EL (cell line): ENCODE measurements around the gene NPDC1.
"Not testable (repeated sequence)": the region's sequence is repeated elsewhere in the genome, so short reads cannot be mapped to it uniquely, and the experiment has no call there.

ENCODE experiments used
- DNase-seq: peaks from one replicate; pipeline ENCODE4 v3.0.0-alpha.2; 2016

NPDC1 gene

DNA sequence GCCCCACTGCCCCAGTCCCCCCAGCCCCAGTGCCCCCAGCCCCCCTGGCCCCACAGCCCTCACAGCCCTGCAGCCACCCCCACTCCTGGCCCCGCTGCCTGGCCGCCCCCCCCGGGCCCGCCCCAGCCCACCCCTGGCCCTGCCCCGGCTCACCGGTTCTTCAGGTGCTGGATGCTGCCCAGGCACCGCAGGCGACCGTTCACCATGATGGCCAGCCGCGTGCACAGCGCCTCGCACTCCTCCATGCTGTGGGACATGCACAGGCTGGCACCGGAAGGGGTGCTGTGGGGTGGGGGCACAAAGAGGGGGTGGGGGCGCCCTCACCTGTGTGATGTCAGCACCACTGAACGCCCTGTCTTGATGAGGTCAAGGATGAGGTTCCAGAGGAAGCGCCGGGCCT, 36.8 kb downstream of the NPDC1 start:
- no peak for DNase-seq

DNA sequence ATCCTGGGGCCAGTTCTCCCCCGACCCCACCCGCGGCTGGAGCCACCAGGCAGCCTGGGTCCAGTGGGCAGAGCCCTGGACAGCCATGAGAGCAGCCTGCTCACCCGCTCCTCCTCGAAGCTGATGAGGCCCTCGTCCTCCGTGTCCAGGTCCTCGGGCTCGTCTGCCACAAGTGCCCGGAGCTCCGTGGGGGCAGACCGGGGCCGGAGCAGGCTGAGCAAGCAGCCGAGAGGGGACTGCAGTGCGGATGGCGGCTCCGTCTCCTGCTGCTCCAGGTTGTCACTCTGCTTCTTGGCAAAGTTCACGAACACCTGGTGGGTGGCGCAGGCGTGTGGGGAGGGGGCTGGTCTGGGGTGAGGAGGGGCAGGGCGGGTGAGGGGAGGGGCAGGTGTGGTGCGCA, 37.7 kb downstream of the NPDC1 start:
- DNase-seq: no peak

DNA sequence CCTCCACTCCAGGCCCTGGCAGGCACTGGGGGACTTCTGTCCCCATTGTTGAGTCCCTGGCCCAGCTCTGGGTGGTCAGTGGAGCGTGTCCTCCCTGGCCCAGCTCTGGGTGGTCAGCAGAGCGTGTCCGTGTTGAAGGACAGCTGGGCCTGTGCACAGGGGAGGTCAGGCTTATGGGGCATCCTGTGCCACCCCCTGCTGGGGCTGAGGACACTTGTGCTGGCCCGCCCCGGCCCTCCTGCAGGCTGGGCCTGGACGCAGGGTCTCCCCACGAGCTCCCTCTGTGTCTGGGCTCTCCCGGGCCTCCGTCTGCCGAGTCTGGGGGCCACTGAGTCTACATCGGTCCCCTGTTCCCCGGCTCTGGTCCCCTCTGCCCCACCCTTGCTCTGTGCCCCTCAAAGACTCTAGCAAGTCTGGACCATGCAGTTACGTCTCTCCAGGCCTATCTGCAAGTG, 38.1 kb downstream of the NPDC1 start:
- DNase-seq: no peak

DNA sequence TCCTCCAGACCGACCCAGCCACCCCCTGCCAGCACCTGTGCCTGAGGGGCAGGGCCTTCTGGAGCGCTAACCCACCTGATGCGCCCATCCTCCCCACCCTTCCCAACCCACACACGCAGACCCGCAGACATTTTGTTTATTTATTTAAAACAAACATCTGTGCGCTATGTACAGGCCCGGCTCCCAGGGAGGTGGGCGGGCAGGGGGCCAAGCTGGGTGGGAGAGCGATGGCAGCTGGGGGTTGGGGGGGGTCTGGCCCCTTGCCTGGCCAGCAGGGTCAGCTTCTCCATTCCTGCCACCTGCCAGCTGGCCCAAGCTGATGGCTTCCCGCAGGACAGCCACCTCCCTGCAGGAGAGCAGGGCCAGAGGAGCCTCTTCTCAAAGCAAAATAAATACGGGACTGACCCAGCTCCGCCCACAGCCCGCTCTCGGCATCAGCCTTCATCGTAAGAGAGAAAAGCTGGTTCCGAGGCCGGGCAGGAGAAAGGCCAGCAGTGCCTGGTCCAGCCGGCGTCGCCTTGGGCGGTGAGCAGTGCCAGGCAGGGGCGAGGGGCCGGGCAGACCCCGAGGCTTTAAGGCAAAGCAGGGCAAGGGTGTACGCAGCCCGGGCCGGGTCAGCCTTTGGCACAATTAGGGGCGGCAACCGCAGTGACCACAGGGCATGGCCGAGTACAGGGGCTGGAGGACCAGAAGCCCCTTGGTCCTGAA, 38.7 kb downstream of the NPDC1 start:
- no peak for DNase-seq

DNA sequence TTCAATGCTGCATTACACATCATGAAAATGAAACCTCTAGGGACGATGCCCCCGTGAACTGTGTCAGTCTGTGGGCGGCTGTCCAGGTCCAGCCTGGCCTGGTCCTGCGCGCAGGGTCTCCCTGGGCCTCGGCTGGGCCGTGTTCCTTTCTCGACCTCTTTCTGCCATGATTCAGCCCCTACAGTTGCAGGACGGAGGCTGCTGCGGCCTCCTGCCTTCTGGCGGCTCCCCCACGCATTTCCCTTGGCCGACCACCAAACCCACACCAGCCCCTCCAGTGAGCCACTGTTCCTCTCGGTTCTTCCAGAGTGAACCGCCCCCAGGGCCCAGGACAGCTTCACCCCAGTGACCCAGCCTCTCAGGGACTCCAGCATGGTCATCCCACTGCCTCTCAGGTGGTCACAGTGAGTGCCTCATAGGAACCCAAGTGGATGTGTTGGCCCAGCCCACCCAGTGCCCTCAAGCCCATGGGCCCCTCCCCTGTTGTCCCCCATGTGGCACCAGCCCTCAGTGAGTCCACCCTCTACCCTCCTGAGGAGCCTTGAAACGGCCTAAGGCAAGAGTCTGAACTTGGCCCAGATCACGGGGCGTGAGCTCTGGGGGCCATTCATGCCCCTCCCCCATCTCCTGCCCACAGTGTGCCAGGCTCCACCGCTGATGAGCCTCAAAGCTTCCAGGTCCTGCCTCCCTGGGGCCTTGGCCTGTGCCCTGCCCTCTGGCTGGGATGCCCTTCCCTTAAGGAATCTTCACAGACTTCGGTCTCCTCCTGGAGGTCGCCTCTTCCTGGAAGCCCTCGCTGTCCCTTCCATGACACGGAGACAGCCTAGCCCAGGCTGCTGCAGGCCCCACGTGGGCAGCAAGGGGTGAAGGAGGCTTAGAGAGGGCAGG, 39.6 kb downstream of the NPDC1 start:
- no peak for DNase-seq

DNA sequence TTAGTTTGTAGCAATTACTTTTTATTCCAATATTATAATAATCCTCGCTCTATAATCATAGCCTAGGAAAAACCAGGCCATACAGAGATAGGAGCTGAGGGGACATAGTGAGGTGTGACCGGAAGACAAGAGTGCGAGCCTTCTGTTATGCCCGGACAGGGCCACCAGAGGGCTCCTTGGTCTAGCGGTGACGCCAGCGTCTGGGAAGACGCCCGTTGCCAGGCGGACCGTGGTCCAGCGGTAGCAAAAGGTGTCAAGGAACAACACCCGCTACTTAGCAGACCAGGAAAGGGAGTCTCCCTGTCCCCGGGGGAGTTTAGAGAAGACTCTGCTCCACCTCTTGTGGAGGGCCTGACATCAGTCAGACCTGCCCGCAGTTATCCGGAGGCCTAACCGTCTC, 41.7 kb downstream of the NPDC1 start:
- not testable (repeated sequence) for DNase-seq

DNA sequence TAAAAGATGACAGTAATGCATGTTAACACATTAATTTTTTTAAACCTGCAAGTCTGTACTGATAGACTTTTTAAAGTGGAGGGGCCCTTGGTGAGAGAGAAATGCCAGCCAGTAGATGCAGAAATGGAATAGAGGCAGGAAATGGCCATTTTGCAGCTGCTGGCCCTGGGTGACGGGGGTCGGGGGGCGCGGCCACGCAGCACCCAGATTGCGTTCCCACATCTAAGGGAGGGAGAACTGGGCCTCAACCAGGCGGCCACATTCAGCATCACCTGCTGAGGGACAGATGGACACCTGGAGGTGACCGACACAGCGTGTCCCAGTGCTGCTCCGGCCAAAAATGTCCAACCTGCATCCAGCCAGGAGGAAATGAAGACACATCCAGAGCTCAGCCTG, 43.3 kb downstream of the NPDC1 start:
- DNase-seq: no peak

DNA sequence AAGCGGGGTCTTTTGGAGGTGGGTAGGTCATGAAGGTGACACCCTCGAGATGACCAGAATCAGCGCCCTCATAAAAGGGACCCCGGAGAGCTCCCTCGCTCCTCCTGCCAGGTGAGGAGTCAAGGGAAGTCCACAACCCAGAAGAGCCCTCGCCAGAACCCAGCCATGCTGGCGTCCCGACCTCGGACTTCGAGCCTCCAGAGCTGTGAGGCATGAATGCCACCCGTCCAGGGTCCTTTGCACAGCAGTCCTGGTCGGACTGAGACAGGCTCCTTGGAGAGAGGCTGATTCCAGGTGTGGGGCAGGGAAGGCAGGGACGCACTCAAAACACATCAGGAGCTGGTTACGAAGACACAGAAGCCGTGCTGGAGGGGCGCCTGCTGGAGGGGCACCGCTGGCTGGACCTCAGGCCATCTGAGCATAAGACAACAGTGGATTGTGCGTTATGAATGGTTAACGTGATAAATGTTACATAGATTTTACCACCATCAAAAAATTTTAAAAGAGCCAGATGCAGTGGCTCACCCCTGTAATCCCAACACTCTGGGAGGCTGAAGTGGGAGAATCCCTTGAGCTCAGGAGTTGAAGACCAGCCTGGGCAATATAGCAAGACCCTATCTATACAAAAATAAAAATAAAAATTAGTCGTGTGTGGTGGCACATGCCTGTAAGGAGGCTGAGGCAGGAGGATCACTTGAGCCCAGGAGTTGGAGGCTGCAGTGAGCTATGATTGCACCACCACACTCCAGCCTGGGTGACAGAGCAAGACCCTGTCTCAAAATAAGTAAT, 43.9 kb downstream of the NPDC1 start:
- no peak for DNase-seq

DNA sequence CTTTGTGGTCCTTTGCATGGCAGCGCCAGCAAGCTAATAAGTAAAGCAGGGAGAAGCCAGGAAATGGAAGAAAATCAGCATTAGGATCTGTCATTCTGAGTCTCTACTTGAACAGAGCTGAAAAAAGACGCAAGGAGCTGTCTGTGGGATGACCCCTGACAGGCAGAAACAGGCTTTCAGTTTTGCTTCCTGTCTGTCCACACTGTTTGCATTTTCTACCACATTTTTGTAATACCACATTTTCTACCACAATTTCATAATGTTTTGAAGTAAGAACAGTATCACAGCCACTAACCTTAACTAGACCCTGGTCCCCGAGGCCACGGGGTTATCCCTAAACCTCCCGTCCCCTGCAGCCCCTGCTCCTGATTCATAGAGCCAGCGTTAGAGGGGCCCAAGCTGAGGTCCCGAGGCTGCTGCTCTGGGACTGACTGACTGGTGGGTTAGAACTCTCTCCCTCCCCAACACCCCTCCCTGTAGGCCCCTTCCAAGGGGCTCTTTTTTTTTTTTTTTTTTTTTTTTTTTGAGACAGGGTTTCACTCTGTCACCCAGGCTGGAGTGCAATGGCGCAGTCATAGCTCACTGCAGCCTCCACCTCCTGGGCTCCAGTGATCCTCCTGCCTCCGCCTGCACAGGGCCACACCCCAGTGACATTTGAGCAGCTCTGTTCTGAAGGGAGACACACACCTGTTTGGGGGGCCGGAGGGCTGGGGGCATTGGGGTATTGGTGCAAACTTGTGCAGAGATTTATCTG, 45.6 kb downstream of the NPDC1 start:
- peak; percentile 73 for DNase-seq

DNA sequence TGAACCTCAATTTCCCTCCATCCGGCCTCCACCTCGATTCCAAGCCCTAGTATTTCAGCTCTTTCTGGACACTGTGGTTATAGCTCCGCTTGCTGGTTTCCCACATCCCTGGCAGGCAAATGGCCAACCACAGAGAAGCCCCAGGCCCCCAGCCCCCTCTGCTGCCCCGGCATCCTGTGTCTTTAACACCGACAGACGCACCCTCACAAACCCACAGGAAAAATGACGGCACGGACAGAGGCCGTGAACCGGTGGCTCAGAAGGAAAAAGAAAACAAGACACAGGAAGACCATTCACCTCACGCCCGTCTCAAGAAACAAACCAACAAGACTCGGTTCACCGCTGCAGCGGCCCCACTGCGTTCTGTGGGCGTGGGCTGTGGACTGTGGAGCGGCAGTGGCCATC, 48.1 kb downstream of the NPDC1 start:
- DNase-seq: no peak

DNA sequence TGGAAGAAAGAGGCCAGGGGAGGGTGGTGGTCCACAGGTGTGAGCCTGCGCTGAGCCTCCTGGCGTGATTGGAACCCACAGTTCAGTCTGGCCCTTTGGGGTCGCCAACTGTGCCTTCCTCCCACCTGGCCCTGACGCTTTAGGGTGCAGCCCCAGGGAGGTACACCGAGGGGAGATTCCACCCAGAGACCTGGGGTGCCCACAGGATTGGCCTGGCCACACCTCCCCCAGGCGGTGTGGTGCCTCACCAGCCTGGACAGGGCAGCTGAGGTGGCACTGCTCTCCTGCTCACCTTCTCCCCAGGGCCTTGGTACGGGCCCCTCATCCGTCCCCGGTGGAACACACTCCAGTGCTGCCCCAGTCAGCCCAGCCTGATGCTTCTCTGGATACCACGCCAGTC, 48.6 kb downstream of the NPDC1 start:
- DNase-seq: no peak

DNA sequence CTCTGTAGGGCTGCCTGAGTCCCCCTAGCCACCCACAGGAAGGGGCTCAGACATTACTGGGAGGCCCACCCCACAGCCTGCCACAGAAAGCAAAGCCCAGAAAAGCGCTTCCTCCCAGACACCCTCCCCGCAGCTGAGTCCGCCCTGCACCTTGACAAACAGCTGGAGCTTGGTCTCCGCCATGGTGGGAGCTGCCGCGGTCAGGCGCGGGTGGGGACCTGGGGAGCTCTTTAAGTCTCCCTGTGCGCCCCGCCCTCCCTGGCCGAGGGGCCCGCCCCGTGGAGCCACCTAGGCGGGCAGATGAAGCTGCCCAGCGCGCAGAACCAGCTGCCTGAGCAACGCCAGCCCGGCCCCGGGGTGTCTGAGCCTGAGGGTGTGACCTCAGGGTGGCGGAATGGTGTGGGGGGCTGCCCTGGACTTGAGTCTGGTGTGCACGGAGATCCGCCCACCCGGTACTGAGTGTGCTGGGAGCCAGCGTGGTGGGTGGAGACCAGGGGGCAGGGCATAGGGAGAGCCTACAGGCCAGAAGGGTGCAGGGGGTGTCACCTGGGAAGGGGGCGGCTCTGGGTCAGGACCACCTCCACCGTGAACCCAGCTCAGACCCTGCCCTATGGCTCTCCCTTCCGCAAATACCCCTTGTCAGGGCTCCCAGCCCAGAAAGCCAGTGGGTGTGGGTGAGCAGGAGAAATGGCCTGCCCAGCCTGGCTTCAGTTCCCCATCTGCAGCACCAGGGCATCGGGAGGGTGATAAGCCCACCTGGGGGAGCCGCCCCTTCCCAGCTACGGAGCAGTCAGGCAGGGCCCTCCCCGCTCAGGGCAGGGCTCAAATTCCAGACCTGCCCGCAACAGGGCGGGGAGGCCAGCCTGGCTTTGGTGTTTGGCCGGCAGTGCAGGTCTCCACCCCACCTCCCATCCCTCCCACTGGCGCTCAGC, 49.4 kb downstream of the NPDC1 start, which contains the start of gene CLIC3:
Gene CLIC3 (minus strand): TSS at position 208 of the 932 bp plus-strand sequence. CDS start 25 bp downstream, at position 183.
- peak; percentile 44 for DNase-seq

DNA sequence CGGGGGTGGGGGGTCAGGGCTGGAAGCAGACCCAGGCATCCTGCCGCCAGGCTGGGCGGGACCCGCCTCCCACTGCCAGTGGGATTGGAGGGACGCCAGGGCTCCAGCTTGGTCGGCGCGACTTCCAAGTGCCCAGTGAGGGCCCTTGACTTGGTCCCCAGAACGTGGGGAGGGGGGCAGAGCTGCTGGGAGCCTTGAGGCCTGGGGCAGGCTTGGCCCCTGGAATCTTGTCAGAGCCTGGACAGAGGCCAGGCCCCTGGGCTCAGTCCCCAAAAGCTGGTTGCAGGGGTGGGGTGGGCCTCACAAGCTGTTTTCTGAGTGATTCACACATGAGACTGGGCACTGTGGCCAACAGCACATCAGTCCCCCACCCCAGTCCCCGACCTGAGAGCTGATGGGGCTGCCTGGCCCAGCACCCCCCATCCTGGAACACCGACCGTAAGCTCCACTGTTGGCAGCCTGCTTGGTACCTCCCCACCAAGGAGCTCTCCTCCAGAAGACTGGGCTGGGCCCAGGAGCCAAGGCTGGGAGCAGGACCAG, 50.1 kb downstream of the NPDC1 start:
- DNase-seq: peak; percentile 63

DNA sequence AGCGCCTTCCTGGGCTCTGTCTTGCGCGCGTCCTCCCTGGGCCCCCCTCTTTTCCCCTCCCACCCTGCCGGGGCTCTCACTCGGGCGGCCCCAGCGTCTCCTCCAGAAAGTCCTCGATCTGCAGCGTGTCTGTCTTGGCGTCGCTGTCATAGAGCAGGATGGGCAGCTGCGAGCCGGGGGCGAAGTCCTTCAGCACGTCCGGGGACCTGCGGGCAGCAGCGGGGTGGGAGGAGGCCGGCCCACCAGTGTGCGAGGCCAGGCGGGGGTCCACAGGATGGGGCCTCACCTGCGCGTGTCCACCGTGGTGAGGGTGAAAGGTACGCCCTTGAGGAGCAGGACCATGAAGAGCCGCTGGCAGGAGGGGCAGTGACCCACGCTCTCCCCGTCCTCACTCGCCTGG, 50.6 kb downstream of the NPDC1 start:
- DNase-seq: no peak

DNA sequence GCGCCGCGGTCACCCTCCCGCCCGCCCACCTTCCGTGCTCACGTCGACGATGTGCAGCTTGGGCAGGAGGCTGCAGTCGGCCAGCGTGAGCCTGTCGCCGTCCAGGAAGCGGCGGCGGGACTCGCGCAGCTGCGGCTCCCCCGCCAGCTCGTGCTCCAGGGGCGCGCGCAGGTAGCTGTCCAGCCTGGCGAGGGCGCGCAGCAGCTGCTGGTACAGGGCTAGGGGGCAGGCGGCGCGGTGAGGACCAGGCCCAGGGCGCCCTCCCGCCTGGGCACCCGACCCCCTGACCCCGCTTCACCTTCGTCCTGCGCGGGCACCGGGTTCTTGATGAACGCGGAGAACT, 51.1 kb downstream of the NPDC1 start:
- DNase-seq: no peak

DNA sequence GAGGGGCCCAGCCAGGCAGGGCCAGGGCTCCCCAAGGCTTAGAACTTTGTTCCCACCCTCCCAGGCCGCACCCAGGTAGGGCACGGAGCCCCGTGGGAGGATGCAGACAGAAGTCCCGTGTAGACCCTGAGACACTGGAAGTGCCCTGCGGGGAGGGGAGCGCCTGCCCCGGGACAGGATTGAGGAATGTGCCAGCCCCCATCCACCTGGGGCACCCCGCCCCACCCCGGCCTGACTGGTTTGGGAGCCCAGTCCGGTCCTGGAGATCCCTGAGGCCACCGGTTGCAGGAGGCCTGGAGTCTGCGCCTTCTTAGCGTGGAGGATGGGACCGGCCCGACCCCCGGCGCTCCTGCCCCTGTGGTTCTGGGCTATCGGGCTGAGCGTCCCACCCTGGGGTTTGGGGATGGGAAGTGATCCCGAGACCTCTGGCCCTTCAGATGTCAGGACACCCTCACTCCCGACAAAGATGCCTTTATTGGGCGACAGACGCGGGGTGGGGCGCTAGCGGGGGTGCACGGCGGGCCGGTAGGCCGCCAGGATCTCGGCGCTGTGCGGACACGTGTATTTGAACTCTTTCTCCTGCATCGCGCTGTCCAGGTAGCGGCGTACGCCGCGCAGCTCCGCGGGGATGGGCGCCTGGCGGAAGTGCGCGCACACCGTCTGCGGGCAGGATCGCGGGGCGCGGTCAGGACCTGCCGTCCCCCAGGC, 51.6 kb downstream of the NPDC1 start:
- DNase-seq: no peak

DNA sequence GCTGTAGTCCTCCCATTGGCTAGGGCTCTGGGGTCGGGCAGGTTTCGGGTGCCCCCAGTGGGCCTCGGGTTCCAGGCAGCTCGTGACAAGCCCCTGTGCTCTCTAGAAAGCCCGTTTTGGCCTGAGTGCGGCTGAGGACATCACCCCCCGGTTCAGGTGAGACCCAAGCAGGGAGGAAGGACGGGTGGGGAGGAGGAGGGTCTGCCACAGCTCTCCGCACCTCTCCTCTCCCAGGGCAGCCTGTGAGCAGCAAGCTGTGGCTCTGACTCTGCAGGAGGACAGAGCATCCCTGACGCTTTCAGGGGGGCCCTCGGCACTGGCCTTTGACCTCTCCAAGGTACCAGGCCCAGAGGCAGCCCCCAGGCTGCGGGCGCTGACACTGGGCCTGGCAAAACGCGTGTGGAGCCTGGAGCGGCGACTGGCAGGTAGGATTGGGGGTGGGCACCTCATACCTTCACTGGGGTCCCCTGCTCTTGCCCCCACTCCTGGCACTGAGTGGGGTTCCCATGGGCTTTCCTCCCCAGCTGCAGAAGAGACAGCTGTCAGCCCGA, 53.1 kb downstream of the NPDC1 start:
- no peak for DNase-seq

DNA sequence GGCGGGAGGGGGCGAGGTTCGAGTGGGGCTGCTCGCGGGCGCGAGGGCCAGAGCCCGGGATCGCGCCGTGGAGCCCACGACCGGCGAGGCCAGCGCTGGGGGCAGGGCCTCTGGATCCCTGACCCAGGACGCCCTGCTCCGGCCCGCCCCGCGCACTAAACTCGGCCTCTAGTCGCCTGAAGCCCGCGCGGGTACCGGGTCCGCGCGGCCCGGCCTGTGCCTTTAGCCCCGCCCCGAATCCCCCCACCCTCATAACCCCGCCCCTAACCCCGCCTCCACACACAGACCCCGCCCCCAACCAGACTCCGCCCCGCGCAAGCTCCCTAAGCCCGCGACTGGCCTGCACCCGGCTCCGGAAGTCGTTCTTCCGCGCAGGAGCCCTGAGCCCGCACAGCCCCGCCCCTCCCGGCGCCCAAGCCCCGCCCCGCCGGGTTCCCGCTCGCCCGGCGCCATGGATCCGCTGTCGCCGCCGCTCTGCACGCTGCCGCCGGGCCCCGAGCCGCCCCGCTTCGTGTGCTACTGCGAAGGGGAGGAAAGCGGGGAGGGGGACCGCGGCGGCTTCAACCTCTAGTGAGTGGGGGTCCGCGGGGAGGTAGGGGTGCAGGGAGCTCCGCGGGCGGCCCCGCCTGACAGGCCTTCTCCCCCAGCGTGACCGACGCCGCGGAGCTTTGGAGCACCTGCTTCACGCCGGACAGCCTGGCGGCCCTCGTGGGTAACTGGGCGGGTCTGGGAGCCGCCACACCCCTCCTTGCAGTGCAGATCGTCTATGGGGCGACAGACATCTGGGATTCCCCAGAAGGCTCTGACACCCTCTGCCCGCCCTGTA, 53.8 kb downstream of the NPDC1 start, which contains the start of gene PAXX:
Gene PAXX (plus strand): TSS at position 430 of the 826 bp plus-strand sequence. CDS start 22 bp downstream, at position 452.
- peak; percentile 89 for DNase-seq
